ENCODE results near the gene CBLC.

CBLC gene

DNA sequence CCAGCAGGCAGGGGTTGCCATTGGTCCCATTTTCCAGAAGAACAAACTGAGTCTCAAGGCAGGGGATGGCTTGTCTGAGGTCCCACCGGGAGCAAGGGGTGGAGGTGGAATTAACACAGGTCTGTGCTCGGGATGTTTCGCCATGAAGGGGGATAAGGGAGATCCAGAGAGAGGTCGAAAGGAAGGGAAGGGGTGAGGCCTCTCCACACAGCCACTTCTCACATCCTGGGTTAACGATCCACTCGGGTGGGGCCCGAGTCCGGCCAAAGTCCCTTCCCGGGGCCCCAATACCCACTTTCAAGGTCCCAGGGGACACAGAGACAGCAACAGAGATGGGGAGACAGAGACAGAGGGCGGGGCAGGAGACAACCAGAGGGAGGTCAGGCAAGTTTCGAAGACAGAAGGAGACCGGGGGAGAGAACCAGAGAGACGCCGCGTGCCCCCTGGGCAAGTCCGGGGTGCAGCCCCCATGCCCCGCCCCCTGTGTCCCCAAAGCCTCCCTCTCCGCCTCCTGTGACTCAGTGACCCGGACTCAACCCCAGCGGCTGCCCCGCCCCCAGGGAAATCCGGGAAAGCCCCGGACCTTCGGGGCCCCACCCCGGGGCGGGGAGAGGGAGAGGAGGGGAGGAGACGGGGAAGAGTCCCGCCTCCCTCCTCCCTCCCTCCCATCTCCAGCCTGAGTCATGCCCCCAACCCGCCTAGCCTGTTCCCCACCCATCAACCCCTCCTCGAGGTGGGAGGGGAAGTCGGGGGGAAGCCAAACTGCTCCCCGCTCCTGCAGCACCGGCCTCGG is 30.5 kb upstream of the CBLC start:
- DNase-seq: no peak

DNA sequence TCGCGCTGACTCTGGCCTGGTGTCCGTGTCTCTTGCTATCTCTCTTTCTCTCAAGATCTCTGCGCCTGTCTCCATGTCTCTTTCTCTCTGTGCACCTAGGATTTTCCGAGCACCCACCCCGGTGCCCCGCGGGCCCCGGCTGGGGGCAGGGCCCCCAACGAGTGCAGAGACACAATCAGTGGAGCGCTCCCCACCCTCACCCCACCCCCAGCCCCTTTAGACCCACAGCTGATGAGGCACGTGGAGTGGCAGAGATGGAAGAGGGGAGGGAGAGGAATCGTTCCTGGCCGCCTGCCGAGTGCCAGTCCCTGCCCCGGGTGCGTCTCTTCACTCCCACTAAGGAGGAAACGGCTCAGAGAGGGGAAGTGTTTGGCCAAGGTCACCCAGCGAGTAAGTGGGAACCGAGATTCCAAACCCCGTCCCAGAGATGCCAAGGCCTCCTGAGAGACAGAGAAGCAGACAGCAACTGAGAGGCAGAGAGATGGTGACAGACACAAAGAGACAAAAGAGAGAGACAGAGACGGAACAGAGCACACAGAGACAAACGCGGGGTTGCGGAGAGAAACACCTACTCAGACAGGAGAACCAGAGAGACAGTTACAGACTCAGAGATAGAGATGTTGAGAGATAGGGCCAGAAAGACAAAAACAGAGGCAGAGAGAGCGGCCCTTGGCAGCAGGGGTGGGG is 29.8 kb upstream of the CBLC start:
- DNase-seq: peak; percentile 20

GRCh38 chr19:44748426-44749254 is 29.1 kb upstream of the CBLC start, which contains the start of gene BCL3:
TSS of gene BCL3 (plus strand) at chr19:44748708. CDS start at chr19:44748791, 83 bp downstream.
- DNase-seq: no peak

- no peak for DNase-seq
Observed at GRCh38 chr19:44749292-44749691, 28.4 kb upstream of the CBLC start.

DNA sequence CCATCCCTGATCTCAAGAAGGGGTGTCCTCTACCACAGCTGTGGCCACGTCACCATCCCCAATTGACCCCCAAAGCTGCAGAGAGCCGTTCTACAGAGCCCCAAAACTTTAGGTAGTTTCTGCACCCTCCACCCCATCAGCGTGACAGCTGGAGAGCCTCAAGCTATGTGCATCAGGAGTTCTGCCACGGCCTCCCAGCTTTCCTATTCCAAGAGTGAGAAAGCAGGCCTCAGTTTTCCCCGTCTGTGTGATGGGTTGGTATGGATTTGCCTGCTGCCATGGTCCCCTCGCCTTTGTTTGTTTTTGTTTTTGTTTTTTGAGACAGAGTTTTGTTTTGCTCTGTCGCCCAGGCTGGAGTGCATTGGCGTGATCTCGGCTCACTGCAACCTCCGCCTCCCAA is 27.7 kb upstream of the CBLC start:
- no peak for DNase-seq

- no peak for DNase-seq
Observed at GRCh38 chr19:44752123-44752815, 25.4 kb upstream of the CBLC start.

DNA sequence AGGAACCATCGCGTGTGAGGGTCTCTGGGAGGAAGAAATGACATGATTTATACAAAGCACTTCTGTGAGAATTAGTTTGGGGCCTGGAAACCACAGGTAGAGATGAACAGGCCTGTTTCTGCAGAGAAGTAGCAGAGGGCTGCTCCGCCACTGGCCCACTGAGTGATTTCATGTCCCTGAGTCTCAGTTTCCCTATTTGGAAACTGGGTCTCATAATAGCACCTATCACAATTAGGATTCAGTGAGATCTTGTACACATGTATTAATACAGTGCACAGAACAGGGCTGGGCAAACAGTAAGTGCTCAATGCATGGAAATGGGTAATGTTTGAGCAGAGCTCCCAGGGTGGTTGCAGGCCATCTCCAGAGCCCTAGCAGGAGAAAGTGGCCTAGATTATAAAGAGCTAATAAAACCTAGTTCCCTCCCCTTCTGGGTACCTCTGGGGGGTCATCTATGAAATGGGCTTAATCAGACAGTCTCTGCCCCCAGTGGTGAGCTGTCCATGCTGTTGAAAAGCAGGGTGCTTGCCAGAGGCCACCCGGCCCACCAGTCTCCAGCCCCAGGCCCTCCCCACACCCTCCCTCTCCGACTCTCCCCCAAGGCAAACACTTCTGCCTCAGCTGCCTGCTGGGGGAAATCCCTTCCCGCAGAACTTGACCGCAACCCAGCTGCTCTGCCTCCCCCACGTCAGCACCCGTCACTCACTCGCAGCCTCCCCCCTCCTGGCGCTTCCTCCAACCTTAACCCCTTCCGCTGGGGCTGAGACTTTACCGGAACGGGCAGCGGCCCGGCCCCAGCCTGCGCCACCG is 24.7 kb upstream of the CBLC start:
- DNase-seq: peak; percentile 80

DNA sequence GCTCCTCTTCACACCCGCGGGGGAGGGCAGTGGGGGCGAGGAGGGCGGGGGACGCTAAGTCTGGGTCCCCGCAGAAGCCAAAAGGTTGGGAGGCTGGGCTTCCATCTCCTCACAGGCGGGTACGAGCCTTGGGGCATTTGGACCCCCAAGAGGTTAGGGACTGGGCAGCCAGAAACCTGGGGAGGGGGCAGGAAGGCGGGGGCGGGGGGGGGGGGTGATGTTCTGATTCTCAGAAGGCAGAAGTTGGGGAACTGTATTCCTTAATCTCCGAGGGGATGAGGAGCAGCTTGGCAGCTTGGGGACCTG is 24.1 kb upstream of the CBLC start:
- no peak for DNase-seq

- peak; percentile 43 for DNase-seq
Observed at GRCh38 chr19:44753932-44754749, 23.5 kb upstream of the CBLC start.

DNA sequence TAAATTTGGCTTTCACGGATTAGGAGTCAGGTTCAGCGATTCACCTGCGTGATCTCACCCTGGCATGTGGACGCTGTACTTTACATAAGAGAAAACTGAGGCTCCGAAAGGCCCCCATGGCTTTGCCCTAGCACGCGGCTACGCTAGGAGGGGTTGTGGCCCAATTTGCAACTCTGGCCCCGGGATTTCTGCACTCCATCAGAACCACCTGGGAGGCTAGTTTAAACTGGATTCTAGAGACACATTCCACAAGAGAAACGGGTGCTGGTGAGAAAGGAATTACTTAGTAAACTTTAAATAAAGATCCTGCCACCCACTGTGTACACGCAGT is 23.0 kb upstream of the CBLC start:
- no peak for DNase-seq

GRCh38 chr19:44755219-44755618 is 22.5 kb upstream of the CBLC start:
- DNase-seq: no peak

- DNase-seq: no peak
Observed at GRCh38 chr19:44756089-44756562, 21.6 kb upstream of the CBLC start.

- peak; percentile 23 for DNase-seq
Observed at GRCh38 chr19:44757057-44757734, 20.5 kb upstream of the CBLC start.

- peak; percentile 36 for DNase-seq
Observed at GRCh38 chr19:44757735-44758505, 19.8 kb upstream of the CBLC start.

DNA sequence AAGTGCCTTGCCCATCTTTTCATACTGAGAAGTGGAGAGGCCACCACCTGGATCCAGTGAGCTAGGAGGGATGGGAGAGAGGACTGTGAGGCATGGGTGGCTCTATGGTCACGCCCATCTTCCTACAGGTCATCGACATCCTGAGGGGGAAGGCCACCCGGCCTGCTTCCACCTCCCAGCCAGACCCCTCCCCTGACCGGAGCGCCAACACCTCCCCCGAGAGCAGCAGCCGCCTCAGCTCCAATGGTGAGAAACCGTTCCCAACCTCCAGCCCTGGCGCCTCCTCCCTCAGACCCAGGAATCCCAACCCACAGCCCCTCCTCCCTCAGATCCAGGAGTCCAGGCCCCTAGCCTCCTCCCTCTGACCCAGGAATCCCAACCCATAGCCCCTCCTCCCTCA is 19.1 kb upstream of the CBLC start:
- no peak for DNase-seq

GRCh38 chr19:44759083-44759804 is 18.4 kb upstream of the CBLC start:
- no peak for DNase-seq

DNA sequence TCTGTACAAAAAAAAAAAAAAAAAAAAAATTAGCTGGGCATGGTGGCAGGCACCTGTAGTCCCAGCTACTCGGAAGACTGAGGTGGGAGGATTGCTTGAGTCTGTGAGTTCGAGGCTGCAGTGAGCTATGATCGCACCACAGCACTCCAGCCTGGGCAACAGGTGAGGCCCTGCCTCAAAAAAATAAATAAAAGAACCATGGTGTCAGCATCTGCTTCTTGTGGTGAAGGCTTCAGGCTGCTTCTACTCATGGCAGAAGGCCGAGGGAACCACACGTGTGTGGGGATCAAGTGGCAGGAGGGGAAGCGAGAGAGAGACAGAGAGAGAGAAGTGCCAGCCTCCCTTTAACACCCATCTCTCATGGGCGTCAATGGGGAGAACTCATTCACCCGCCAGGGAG is 15.7 kb upstream of the CBLC start:
- no peak for DNase-seq

- DNase-seq: no peak
Observed at GRCh38 chr19:44765033-44765948, 12.4 kb upstream of the CBLC start.
